Naive thymus-derived CD4-positive, alpha-beta T cell (primary cell): Measurements from ENCODE around the gene WDR59. TPM values are rescaled to one million over a fixed set of nuclear protein-coding genes. Genes with fewer than 3 reads are reported as not detected.

Source experiments
- ATAC-seq: fragments of 150-1000 bp; cut with Tn5 transposase; 2 replicates; pipeline ENCODE4 v1.10.0; 2021; ENCODE audit warnings: mild to moderate bottlenecking, moderate library complexity
- CTCF ChIA-PET: fragments of 350-600 bp; sonication (Branson Sonifier 250); formaldehyde crosslinking; loops from one replicate; lab custom pipeline; 2021; ENCODE audit warnings: antibody characterized with exemption; lab: Charles Lee
- POLR2A ChIA-PET: fragments of 350-600 bp; sonication (Branson Sonifier 250); formaldehyde crosslinking; loops from one replicate; lab custom pipeline; 2021; ENCODE audit warnings: antibody characterized with exemption, inconsistent platforms; lab: Charles Lee
- DNase-seq, 9 donors: peaks; one replicate each; pipeline versions ENCODE4 v3.0.0 to v3.0.0-alpha.2; 2020 to 2022; ENCODE audit warnings: mixed read lengths in 1 of 9
- H3K27ac ChIP-seq: one replicate; pipeline ENCODE4 v1.7.0; 2013; ENCODE audit warnings: mild to moderate bottlenecking, low read depth, low read length, moderate library complexity
- H3K27me3 ChIP-seq, 2 donors: one replicate each; pipeline ENCODE4 v1.7.0; 2013; ENCODE audit warnings: low read length in 2 of 2, mild to moderate bottlenecking in 2 of 2, moderate library complexity in 2 of 2; ENCODE audit not compliant: control insufficient read depth in 2 of 2, insufficient read depth in 2 of 2
- H3K36me3 ChIP-seq, 3 experiments: 1 replicate in 2 of 3; 2 replicates in 1 of 3; pipeline ENCODE4 v1.7.0; 2013; ENCODE audit warnings: low read length in 3 of 3, mild to moderate bottlenecking in 3 of 3, moderate library complexity in 1 of 3; ENCODE audit not compliant: insufficient read depth in 3 of 3, control insufficient read depth in 2 of 3
- H3K4me1 ChIP-seq, 2 donors: one replicate each; pipeline ENCODE4 v1.7.0; 2013; ENCODE audit warnings: low read length in 2 of 2, mild to moderate bottlenecking in 2 of 2, moderate library complexity in 1 of 2; ENCODE audit not compliant: control insufficient read depth in 2 of 2, insufficient read depth in 2 of 2
- H3K4me3 ChIP-seq: 2 replicates; pipeline ENCODE4 v1.7.0; 2013; ENCODE audit warnings: mild to moderate bottlenecking, low read length
- H3K9me3 ChIP-seq, 3 experiments: 1 replicate in 2 of 3; 2 replicates in 1 of 3; pipeline ENCODE4 v1.7.0; 2013; ENCODE audit warnings: low read length in 3 of 3; ENCODE audit not compliant: control insufficient read depth in 2 of 3
- H3K27ac Mint-ChIP-seq, 9 donors: one replicate each; pipeline ENCODE4 v1.8.0; 2020 to 2022; ENCODE audit warnings: mixed read lengths in 9 of 9, mild to moderate bottlenecking in 8 of 9, moderate library complexity in 5 of 9, inconsistent platforms in 2 of 9
- H3K27me3 Mint-ChIP-seq, 5 donors: one replicate each; pipeline ENCODE4 v1.8.0; 2021 to 2022; ENCODE audit warnings: mixed read lengths in 5 of 5, mild to moderate bottlenecking in 1 of 5
- H3K36me3 Mint-ChIP-seq, 5 donors: one replicate each; pipeline ENCODE4 v1.8.0; 2020 to 2022; ENCODE audit warnings: mixed read lengths in 5 of 5, mild to moderate bottlenecking in 3 of 5, inconsistent platforms in 1 of 5
- H3K4me1 Mint-ChIP-seq, 7 donors: one replicate each; pipeline ENCODE4 v1.8.0; 2020 to 2022; ENCODE audit warnings: mixed read lengths in 7 of 7, mild to moderate bottlenecking in 3 of 7, inconsistent platforms in 1 of 7
- H3K4me3 Mint-ChIP-seq, 10 donors: one replicate each; pipeline ENCODE4 v1.8.0; 2020 to 2022; ENCODE audit warnings: mild to moderate bottlenecking in 10 of 10, mixed read lengths in 10 of 10, moderate library complexity in 6 of 10, inconsistent platforms in 2 of 10
- H3K9me3 Mint-ChIP-seq, 11 donors: one replicate each; pipeline ENCODE4 v1.8.0; 2020 to 2022; ENCODE audit warnings: mixed read lengths in 11 of 11, mild to moderate bottlenecking in 4 of 11, inconsistent platforms in 1 of 11, moderate library complexity in 1 of 11
- intact Hi-C, 2 donors: fragments of 100-400 bp; cut with micrococcal nuclease; formaldehyde crosslinking; loops; one replicate each; pipeline ENCODE4 v1.15.1; 2023
- polyA plus RNA-seq, 2 donors: library from polyadenylated mRNA; unstranded; fragments of 300-500 nt; fragmentation: Illumina TruSeq; gene quantifications; one replicate each; pipeline ENCODE4 v1.2.3, GENCODE V29; 2021
- total RNA-seq, 6 experiments: library from RNA in 5 of 6; stranded (reverse) in 5 of 6; gene quantifications; 1 replicate in 5 of 6; 2 replicates in 1 of 6; pipeline ENCODE4 v1.2.3 and lab custom pipeline; 2021 to 2026

The WDR59 gene
- total and polyA plus RNA-seq, 7 experiments from 2014 or later = 11.6 to 130 (median 83.3) TPM

GRCh38 chr16:74825941-74826340, 159.0 kb downstream of the WDR59 start:
- peaks cover 0 to 7% (median 0%) of the 10 kb centered on the region in 3 experiments for H3K9me3 ChIP-seq
- intact Hi-C loops = no loop called here
- H3K27ac ChIP-seq = no peak overlapping the region
- DNase-seq = no peak
- H3K4me3 ChIP-seq = no peak overlapping the region
- no peaks in the 10 kb centered on the region for H3K27me3 ChIP-seq
- POLR2A ChIA-PET = no interaction called here
- peaks cover 0 to 16% (median 3%) of the 10 kb centered on the region in 5 donors for H3K36me3 Mint-ChIP-seq
- H3K4me1 Mint-ChIP-seq = peaks cover 0 to 11% (median 9%) of the 10 kb centered on the region in 7 donors
- H3K27me3 Mint-ChIP-seq = peaks cover 0 to 17% (median 11%) of the 10 kb centered on the region in 5 donors
- ATAC-seq = no peak
- peaks cover 4 to 42% (median 15%) of the 10 kb centered on the region in 11 donors for H3K9me3 Mint-ChIP-seq
- H3K36me3 ChIP-seq = no peaks in the 10 kb centered on the region
- H3K27ac Mint-ChIP-seq = peak overlapping the region in 1 of 9 donors; percentile 42
- H3K4me1 ChIP-seq = peaks cover 0 to 5% of the 10 kb centered on the region in 2 donors
- CTCF ChIA-PET = no interaction called here
- H3K4me3 Mint-ChIP-seq = peak overlapping the region in 1 of 10 donors; percentile 29

- ChIA-PET POLR2A (interaction anchor here (0.6 kb wide), 1 partner anchor 238 kb away, joined by 3 read pairs; no protein-coding TSS in a partner anchor), CTCF (no interaction called here)
- Mint-ChIP-seq H3K4me1 (peaks cover 0 to 11% (median 9%) of the 10 kb centered on the region in 7 donors), H3K27me3 (peaks cover 0 to 22% (median 11%) of the 10 kb centered on the region in 5 donors), H3K9me3 (peaks cover 4 to 34% (median 15%) of the 10 kb centered on the region in 11 donors), H3K27ac (no peak overlapping the region), H3K36me3 (peaks cover 0 to 16% (median 3%) of the 10 kb centered on the region in 5 donors), H3K4me3 (no peak overlapping the region)
- peaks cover 0 to 7% (median 0%) of the 10 kb centered on the region in 3 experiments for H3K9me3 ChIP-seq
- DNase-seq (no peak), ATAC-seq (no peak)
- no peak overlapping the region for H3K4me3 ChIP-seq
- H3K36me3 ChIP-seq = no peaks in the 10 kb centered on the region
- peaks cover 0 to 5% of the 10 kb centered on the region in 2 donors for H3K4me1 ChIP-seq
- H3K27ac ChIP-seq = no peak overlapping the region
- intact Hi-C loops = no loop called here
- no peaks in the 10 kb centered on the region for H3K27me3 ChIP-seq
Measured at GRCh38 chr16:74825016-74825415, 159.9 kb downstream of the WDR59 start.

Other genes starting within 250 kb of the WDR59 start
- under 1 TPM in 2 of 5 experiments, not detected in 3; 0.20 to 0.34 TPM for gene FA2H, start 210.3 kb downstream of the WDR59 start, total RNA-seq
- gene FA2H, start 210.3 kb downstream of the WDR59 start, polyA plus RNA-seq = not detected
- gene ZNRF1, start 13.9 kb upstream of the WDR59 start, total RNA-seq = 10 to 100 TPM in 1 of 5 experiments, 1 to 10 TPM in 4; 1.8 to 27.9 (median 2.6) TPM
- gene ZNRF1, start 13.9 kb upstream of the WDR59 start, polyA plus RNA-seq = 1 to 10 TPM; 1.2 to 1.4 TPM
- 1 to 10 TPM in 1 of 5 experiments, under 1 TPM in 4; 0.31 to 2.7 (median 0.40) TPM for gene LDHD, start 131.7 kb upstream of the WDR59 start, total RNA-seq
- under 1 TPM in 1 of 2 donors, not detected in 1; 0.51 TPM for gene LDHD, start 131.7 kb upstream of the WDR59 start, polyA plus RNA-seq
- 10 to 100 TPM in 3 of 5 experiments, 1 to 10 TPM in 2; 8.6 to 13.4 (median 10.1) TPM for gene ZFP1, start 163.4 kb upstream of the WDR59 start, total RNA-seq
- 10 to 100 TPM; 20.5 to 22.5 TPM for gene ZFP1, start 163.4 kb upstream of the WDR59 start, polyA plus RNA-seq
- not detected for gene CTRB2, start 222.0 kb upstream of the WDR59 start, total RNA-seq
- not detected for gene CTRB2, start 222.0 kb upstream of the WDR59 start, polyA plus RNA-seq
- not detected for gene CTRB1, start 233.9 kb upstream of the WDR59 start, total RNA-seq
- not detected for gene CTRB1, start 233.9 kb upstream of the WDR59 start, polyA plus RNA-seq